Endothelial cell of umbilical vein (primary cell): ENCODE measurements around the gene KMT2B. TPM values are rescaled to one million over a fixed set of nuclear protein-coding genes. Genes with fewer than 3 reads are reported as not detected.

Experiments used
- BruUV-seq: library from RNA; stranded (reverse); fragments of 400-500 nt; replicated peaks from 2 replicates; lab custom pipeline; 2021; lab: Mats Ljungman, UMichigan
- CTCF ChIA-PET: fragments of 300-600, 350-600 bp; sonication (Branson Sonifier 250); formaldehyde crosslinking; loops from one replicate; lab custom pipeline; 2021; ENCODE audit warnings: antibody characterized with exemption, inconsistent platforms; lab: Charles Lee
- POLR2A ChIA-PET: fragments of 300-600, 350-600 bp; sonication (Branson Sonifier 250); formaldehyde crosslinking; loops from one replicate; lab custom pipeline; 2021; ENCODE audit warnings: antibody characterized with exemption, inconsistent platforms; lab: Charles Lee
- DNase-seq: peaks from one replicate; pipeline ENCODE4 v3.0.0-alpha.2; 2011; ENCODE audit warnings: low read depth, low spot score
- FAIRE-seq: peaks from 2 replicates; lab custom pipeline; 2011; peaks lifted over from hg19 to GRCh38; lab: Jason Lieb, UNC
- H2AFZ ChIP-seq: 2 replicates; pipeline ENCODE4 v1.6.0; 2012; ENCODE audit warnings: low read depth, low read length, control low read depth, inconsistent platforms
- H3K27ac ChIP-seq: 2 replicates; pipeline ENCODE4 v1.5.1; 2011; ENCODE audit warnings: low read depth, mild to moderate bottlenecking, control low read depth, low read length, moderate library complexity; ENCODE audit not compliant: insufficient read depth
- H3K27me3 ChIP-seq, 2 experiments: 2 replicates each; pipeline versions ENCODE4 v1.6.0 to v1.6.1; 2011; ENCODE audit warnings: low read length in 2 of 2, mixed read lengths in 1 of 2; ENCODE audit not compliant: control insufficient read depth in 2 of 2, insufficient read depth in 2 of 2
- H3K36me3 ChIP-seq, 2 experiments: 2 replicates in 1 of 2; 3 replicates in 1 of 2; pipeline ENCODE4 v1.5.1; 2011; ENCODE audit warnings: low read length in 2 of 2, mild to moderate bottlenecking in 1 of 2, moderate library complexity in 1 of 2; ENCODE audit not compliant: control insufficient read depth in 2 of 2, insufficient read depth in 2 of 2; ENCODE audit errors: extremely low read depth in 1 of 2
- H3K4me1 ChIP-seq: 3 replicates; pipeline ENCODE4 v1.5.1; 2011; ENCODE audit warnings: mild to moderate bottlenecking, low read length; ENCODE audit not compliant: control insufficient read depth, insufficient read depth; ENCODE audit errors: extremely low read depth
- H3K4me2 ChIP-seq: 2 replicates; pipeline ENCODE4 v1.6.1; 2011; ENCODE audit warnings: low read length, control low read depth, mixed read lengths; ENCODE audit not compliant: insufficient read depth
- H3K4me3 ChIP-seq, 3 experiments: fragments of 200-600 bp in 1 of 3; sonication (generic), shearing (Covaris generic) in 1 of 3; replicated peaks in 1 of 3; 2 replicates each; pipeline ENCODE4 v1.5.1; 2011 to 2016; ENCODE audit warnings: control low read depth in 3 of 3, low read length in 3 of 3, mild to moderate bottlenecking in 2 of 3, inconsistent platforms in 1 of 3, low read depth in 1 of 3, moderate library complexity in 1 of 3; ENCODE audit not compliant: insufficient read depth in 1 of 3
- H3K79me2 ChIP-seq: 2 replicates; pipeline ENCODE4 v1.6.0; 2012; ENCODE audit warnings: low read length, inconsistent platforms; ENCODE audit not compliant: control insufficient read depth, insufficient read depth
- H3K9ac ChIP-seq: replicated peaks from 2 replicates; pipeline ENCODE3; 2011; ENCODE audit warnings: low read length, control low read depth; ENCODE audit not compliant: insufficient read depth; ENCODE audit errors: extremely low read depth
- H3K9me1 ChIP-seq: replicated peaks from 3 replicates; pipeline ENCODE4 v1.6.0; 2011; ENCODE audit warnings: mild to moderate bottlenecking, low read length; ENCODE audit not compliant: control insufficient read depth, insufficient read depth; ENCODE audit errors: extremely low read depth
- H3K9me3 ChIP-seq: replicated peaks from 2 replicates; pipeline ENCODE4 v1.5.1; 2012; ENCODE audit warnings: low read length, inconsistent platforms; ENCODE audit not compliant: control insufficient read depth, insufficient read depth
- H4K20me1 ChIP-seq: replicated peaks from 2 replicates; pipeline ENCODE3; 2011; ENCODE audit warnings: mild to moderate bottlenecking, low read length; ENCODE audit not compliant: control insufficient read depth, insufficient read depth; ENCODE audit errors: extremely low read depth
- EZH2 ChIP-seq: IDR thresholded peaks from 2 replicates; pipeline ENCODE4 v1.6.1; 2012; ENCODE audit warnings: borderline replicate concordance, low read depth, mild to moderate bottlenecking, moderate library complexity, low read length, inconsistent platforms; ENCODE audit not compliant: severe bottlenecking
- FOS ChIP-seq: IDR thresholded peaks from 2 replicates; pipeline ENCODE4 v1.6.1; 2011; ENCODE audit warnings: mild to moderate bottlenecking, low read length, moderate library complexity, borderline replicate concordance; ENCODE audit not compliant: insufficient read depth
- GATA2 ChIP-seq: IDR thresholded peaks from 2 replicates; pipeline ENCODE4 v1.7.0; 2011; ENCODE audit warnings: low read depth, mild to moderate bottlenecking, moderate library complexity, mixed read lengths, low read length; ENCODE audit not compliant: insufficient read length, insufficient read depth
- JUN ChIP-seq: IDR thresholded peaks from 2 replicates; pipeline ENCODE4 v1.6.1; 2011; ENCODE audit warnings: borderline replicate concordance, low read depth; ENCODE audit not compliant: insufficient read length, insufficient read depth
- MYC ChIP-seq: IDR thresholded peaks from one replicate; pipeline ENCODE4 v1.6.1; 2011; ENCODE audit warnings: mild to moderate bottlenecking, low read depth, low read length
- POLR2A ChIP-seq: IDR thresholded peaks from 2 replicates; pipeline ENCODE4 v1.6.1; 2012; ENCODE audit warnings: low read depth, mild to moderate bottlenecking, control low read depth, low read length
- POLR2AphosphoS5 ChIP-seq: IDR thresholded peaks from 2 replicates; pipeline ENCODE4 v1.6.1; 2012; ENCODE audit warnings: low read depth, mild to moderate bottlenecking, control low read depth, low read length, moderate library complexity; ENCODE audit not compliant: insufficient read depth
- dilution Hi-C: fragments of 300-500 bp; cut with MboI; formaldehyde crosslinking; loops from one replicate; pipeline ENCODE4 v1.15.0; 2019; ENCODE audit warnings: low sequenced_read_pairs; ENCODE audit not compliant: extremely low pct_ligation_motif_present
- intact Hi-C: fragments of 100-400 bp; cut with micrococcal nuclease; formaldehyde crosslinking; loops from one replicate; pipeline ENCODE4 v1.10.0; 2022
- polyA plus RNA-seq, 4 experiments: library from polyadenylated mRNA; depleted of rRNA in 3 of 4; stranded (reverse) in 3 of 4; unstranded in 1 of 4; fragments of >200 nt; gene quantifications; 2 replicates each; pipeline versions ENCODE4 v1.2.1 to v1.2.3, GENCODE V29; 2011 to 2012; ENCODE audit warnings: missing spikeins in 1 of 4
- total RNA-seq: library from RNA; stranded (reverse); gene quantifications from 2 replicates; pipeline ENCODE4 v1.2.3, GENCODE V29; 2021
- TF ChIP-seq, protein P1 (sequence below), 2 donors: IDR thresholded peaks; 1 replicate in 1 of 2; 2 replicates in 1 of 2; pipeline ENCODE4 v1.5.1; 2011; ENCODE audit warnings: low read length in 2 of 2, mild to moderate bottlenecking in 2 of 2, moderate library complexity in 2 of 2, control low read depth in 1 of 2, inconsistent platforms in 1 of 2, low read depth in 1 of 2; ENCODE audit not compliant: insufficient read depth in 1 of 2; ENCODE audit errors: extremely low read depth in 1 of 2
- TF ChIP-seq, protein P2 (sequence below): IDR thresholded peaks from 2 replicates; pipeline ENCODE4 v1.6.1; 2011; ENCODE audit not compliant: insufficient read depth, insufficient read length

The KMT2B gene
- total and polyA plus RNA-seq, 2 donors (not counting 3 experiments of a cell fraction or from before 2014, with no cell fraction given) = 28.4 to 37.2 TPM

DNA sequence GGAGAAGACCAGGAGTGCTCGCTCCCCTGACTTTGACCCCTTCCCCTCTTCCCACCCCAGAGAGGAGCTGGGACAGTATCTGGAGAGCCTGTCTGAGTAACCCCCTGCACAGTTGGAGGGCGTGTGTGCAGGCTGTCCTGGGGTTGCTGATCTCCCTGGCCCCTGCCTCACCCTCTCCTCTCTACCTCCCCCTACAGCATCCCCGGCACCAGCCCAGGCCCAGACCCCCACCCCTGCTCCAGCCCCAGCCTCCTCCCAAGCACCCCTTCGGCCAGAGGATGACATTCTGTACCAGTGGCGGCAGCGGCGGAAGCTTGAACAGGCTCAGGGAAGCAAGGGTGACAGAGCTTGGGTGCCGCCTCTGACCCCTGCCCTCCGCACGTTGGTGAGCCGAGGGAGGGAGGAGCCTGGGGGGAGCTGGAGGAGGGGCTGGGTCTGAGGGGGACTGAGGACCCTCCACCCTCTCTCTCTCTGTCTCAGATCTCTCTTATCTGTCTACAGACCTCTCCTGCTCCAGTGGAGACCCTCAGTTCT is 48.8 kb downstream of the KMT2B start:
- no peak for DNase-seq
- H2AFZ ChIP-seq = no peak overlapping the region

More for the DNA sequence above, 48.8 kb downstream of the KMT2B start:
- BruUV-seq = no TSS peak
- Histone ChIP-seq H3K4me2 (no peak overlapping the region), H3K9me3 (no peaks in the 10 kb centered on the region), H3K9me1 (no peaks in the 10 kb centered on the region), H3K4me3 (no peak overlapping the region), H3K9ac (no peak overlapping the region), H3K36me3 (peaks cover 3 to 7% of the 10 kb centered on the region in 2 experiments), H3K27me3 (no peaks in the 10 kb centered on the region), H3K27ac (no peak overlapping the region), H3K4me1 (no peaks in the 10 kb centered on the region), H4K20me1 (no peaks in the 10 kb centered on the region), H3K79me2 (no peaks in the 10 kb centered on the region)
- intact Hi-C loops (no loop called here), dilution Hi-C loops (no loop called here)
- CTCF ChIA-PET = interaction anchor here (1.1 to 1.2 kb wide), 2 partner anchors 18 to 114 kb away, joined by 3 read pairs; partner anchors contain the start of gene LIN37
- POLR2A ChIA-PET = no interaction called here
- FAIRE-seq = no peak
- TF ChIP-seq EZH2 = no peak
- TF ChIP-seq, protein P1, sequence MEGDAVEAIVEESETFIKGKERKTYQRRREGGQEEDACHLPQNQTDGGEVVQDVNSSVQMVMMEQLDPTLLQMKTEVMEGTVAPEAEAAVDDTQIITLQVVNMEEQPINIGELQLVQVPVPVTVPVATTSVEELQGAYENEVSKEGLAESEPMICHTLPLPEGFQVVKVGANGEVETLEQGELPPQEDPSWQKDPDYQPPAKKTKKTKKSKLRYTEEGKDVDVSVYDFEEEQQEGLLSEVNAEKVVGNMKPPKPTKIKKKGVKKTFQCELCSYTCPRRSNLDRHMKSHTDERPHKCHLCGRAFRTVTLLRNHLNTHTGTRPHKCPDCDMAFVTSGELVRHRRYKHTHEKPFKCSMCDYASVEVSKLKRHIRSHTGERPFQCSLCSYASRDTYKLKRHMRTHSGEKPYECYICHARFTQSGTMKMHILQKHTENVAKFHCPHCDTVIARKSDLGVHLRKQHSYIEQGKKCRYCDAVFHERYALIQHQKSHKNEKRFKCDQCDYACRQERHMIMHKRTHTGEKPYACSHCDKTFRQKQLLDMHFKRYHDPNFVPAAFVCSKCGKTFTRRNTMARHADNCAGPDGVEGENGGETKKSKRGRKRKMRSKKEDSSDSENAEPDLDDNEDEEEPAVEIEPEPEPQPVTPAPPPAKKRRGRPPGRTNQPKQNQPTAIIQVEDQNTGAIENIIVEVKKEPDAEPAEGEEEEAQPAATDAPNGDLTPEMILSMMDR (IDR thresholded peaks at IDR 0.05; ENCODE audit: extremely low read depth in 1 of 2, insufficient read depth in 1 of 2, low read depth in 1 of 2, low read length in 2 of 2) = no peak
- TF ChIP-seq, protein P2, sequence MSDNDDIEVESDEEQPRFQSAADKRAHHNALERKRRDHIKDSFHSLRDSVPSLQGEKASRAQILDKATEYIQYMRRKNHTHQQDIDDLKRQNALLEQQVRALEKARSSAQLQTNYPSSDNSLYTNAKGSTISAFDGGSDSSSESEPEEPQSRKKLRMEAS = no peak
- no peak for TF ChIP-seq JUN
- TF ChIP-seq FOS = no peak
- TF ChIP-seq POLR2AphosphoS5 = no peak
- TF ChIP-seq MYC = no peak
- TF ChIP-seq POLR2A = no peak
- TF ChIP-seq GATA2 = no peak
